Kidney epithelial cell (primary cell): Measurements from ENCODE around the gene MAGIX. TPM values are rescaled to one million over a fixed set of nuclear protein-coding genes. Genes with fewer than 3 reads are reported as not detected.

Experiments
- DNase-seq: peaks from one replicate; pipeline ENCODE4 v3.0.0-alpha.2; 2010; ENCODE audit warnings: low read depth
- H3K27me3 ChIP-seq: 2 replicates; pipeline ENCODE4 v1.6.0; 2011; ENCODE audit warnings: low read length; ENCODE audit not compliant: control insufficient read depth, insufficient read depth
- H3K36me3 ChIP-seq: 2 replicates; pipeline ENCODE4 v1.5.1; 2011; ENCODE audit warnings: low read length; ENCODE audit not compliant: control insufficient read depth, insufficient read depth
- H3K4me3 ChIP-seq: 2 replicates; pipeline ENCODE4 v1.5.1; 2011; ENCODE audit warnings: low read depth, mild to moderate bottlenecking, control low read depth, low read length
- total RNA-seq: library from RNA; depleted of rRNA; stranded (reverse); fragments of >200 nt; gene quantifications from 2 replicates; pipeline ENCODE4 v1.2.3, GENCODE V29; 2015
- TF ChIP-seq, protein P1 (sequence below): IDR thresholded peaks from 2 replicates; pipeline ENCODE4 v1.5.1; 2011; ENCODE audit warnings: mild to moderate bottlenecking, moderate library complexity, low read length, control low read depth, inconsistent platforms; ENCODE audit not compliant: insufficient read depth, poor library complexity, severe bottlenecking

Gene MAGIX
- total RNA-seq, 1 donor from 2014 or later = 5.1 TPM

DNA sequence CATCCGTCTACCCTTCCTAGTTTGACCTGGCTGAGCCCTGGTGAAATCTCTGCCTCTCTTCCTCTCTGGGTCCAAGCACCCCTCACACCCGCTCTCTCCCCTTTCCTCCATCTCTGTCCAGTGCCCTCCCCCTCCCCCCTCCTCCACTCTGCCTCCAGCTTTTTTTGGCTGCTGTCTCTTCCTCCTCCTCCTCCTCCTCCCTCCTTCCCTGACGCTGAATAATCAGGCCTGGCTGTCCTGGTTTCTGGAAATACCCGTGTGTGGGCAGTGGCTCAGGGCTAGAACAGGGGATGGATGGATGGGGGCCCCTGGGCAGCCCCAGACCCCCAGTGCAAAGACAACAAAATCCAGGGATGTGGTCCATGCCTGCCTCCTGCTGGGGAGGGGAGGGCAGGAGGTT, 42.2 kb downstream of the MAGIX start:
- H3K36me3 ChIP-seq = no peaks in the 10 kb centered on the region
- H3K27me3 ChIP-seq = no peaks in the 10 kb centered on the region
- TF ChIP-seq, protein P1, sequence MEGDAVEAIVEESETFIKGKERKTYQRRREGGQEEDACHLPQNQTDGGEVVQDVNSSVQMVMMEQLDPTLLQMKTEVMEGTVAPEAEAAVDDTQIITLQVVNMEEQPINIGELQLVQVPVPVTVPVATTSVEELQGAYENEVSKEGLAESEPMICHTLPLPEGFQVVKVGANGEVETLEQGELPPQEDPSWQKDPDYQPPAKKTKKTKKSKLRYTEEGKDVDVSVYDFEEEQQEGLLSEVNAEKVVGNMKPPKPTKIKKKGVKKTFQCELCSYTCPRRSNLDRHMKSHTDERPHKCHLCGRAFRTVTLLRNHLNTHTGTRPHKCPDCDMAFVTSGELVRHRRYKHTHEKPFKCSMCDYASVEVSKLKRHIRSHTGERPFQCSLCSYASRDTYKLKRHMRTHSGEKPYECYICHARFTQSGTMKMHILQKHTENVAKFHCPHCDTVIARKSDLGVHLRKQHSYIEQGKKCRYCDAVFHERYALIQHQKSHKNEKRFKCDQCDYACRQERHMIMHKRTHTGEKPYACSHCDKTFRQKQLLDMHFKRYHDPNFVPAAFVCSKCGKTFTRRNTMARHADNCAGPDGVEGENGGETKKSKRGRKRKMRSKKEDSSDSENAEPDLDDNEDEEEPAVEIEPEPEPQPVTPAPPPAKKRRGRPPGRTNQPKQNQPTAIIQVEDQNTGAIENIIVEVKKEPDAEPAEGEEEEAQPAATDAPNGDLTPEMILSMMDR = no peak
- H3K4me3 ChIP-seq = no peak overlapping the region
- no peak for DNase-seq

- Histone ChIP-seq H3K4me3 (no peak overlapping the region), H3K27me3 (no peaks in the 10 kb centered on the region), H3K36me3 (no peaks in the 10 kb centered on the region)
- TF ChIP-seq, protein P1 = no peak
- DNase-seq = no peak
These were observed 42.9 kb downstream of the MAGIX start for GRCh38 chrX:49205443-49205842.

GRCh38 chrX:49206543-49206942, 44.0 kb downstream of the MAGIX start:
- Histone ChIP-seq H3K27me3 (no peaks in the 10 kb centered on the region), H3K36me3 (no peaks in the 10 kb centered on the region), H3K4me3 (no peak overlapping the region)
- TF ChIP-seq, protein P1 = no peak
- DNase-seq = no peak

- no peak for DNase-seq
- TF ChIP-seq, protein P1 = no peak
- H3K27me3 ChIP-seq = no peaks in the 10 kb centered on the region
- no peaks in the 10 kb centered on the region for H3K36me3 ChIP-seq
- H3K4me3 ChIP-seq = no peak overlapping the region
These were observed 45.8 kb downstream of the MAGIX start for GRCh38 chrX:49208399-49208798.

- TF ChIP-seq, protein P1 = no peak
- no peaks in the 10 kb centered on the region for H3K27me3 ChIP-seq
- no peaks in the 10 kb centered on the region for H3K36me3 ChIP-seq
- no peak for DNase-seq
- H3K4me3 ChIP-seq = no peak overlapping the region
These were observed 47.1 kb downstream of the MAGIX start for GRCh38 chrX:49209434-49210251.

GRCh38 chrX:49210406-49210805, 47.8 kb downstream of the MAGIX start:
- Histone ChIP-seq H3K36me3 (no peaks in the 10 kb centered on the region), H3K4me3 (no peak overlapping the region), H3K27me3 (no peaks in the 10 kb centered on the region)
- TF ChIP-seq, protein P1 = no peak
- DNase-seq = no peak
